SU-DHL-6 (cell line): ENCODE data around the gene OTOS.

Experiments used
- H2AFZ ChIP-seq: fragments of 200-600 bp; sonication (generic); 2 replicates; pipeline ENCODE4 v1.6.1; 2014; ENCODE audit warnings: low read depth, mild to moderate bottlenecking, moderate library complexity, mixed read lengths, antibody characterized with exemption, low read length; ENCODE audit not compliant: severe bottlenecking
- H3F3A ChIP-seq: fragments of 200-600 bp; shearing (Covaris generic); 2 replicates; pipeline ENCODE4 v1.6.0; 2016; ENCODE audit warnings: antibody characterized with exemption, mild to moderate bottlenecking; ENCODE audit not compliant: insufficient read depth
- H3K27ac ChIP-seq: fragments of 200-600 bp; sonication (generic); 2 replicates; pipeline ENCODE4 v1.5.1; 2016; ENCODE audit warnings: low read depth, mild to moderate bottlenecking, low read length, moderate library complexity, mixed read lengths
- H3K27me3 ChIP-seq: fragments of 200-600 bp; sonication (generic), shearing (Covaris generic); 2 replicates; pipeline ENCODE4 v1.6.0; 2014; ENCODE audit warnings: mild to moderate bottlenecking, low read length
- H3K36me3 ChIP-seq: fragments of 200-600 bp; sonication (generic); 2 replicates; pipeline ENCODE4 v1.6.1; 2014; ENCODE audit warnings: mild to moderate bottlenecking, low read length, mixed read lengths
- H3K4me2 ChIP-seq: fragments of 300-600, 200-600 bp; shearing (Covaris generic), sonication (generic); 2 replicates; pipeline ENCODE4 v1.6.0; 2014; ENCODE audit warnings: low read length, low read depth, mild to moderate bottlenecking; ENCODE audit not compliant: poor library complexity, severe bottlenecking
- H3K4me3 ChIP-seq: fragments of 200-600 bp; sonication (generic); 2 replicates; pipeline ENCODE4 v1.5.1; 2014; ENCODE audit warnings: antibody characterized with exemption, low read length, mild to moderate bottlenecking, mixed read lengths; ENCODE audit not compliant: insufficient read depth, poor library complexity, severe bottlenecking
- H3K79me2 ChIP-seq: fragments of 200-600 bp; sonication (generic); 2 replicates; pipeline ENCODE4 v1.6.1; 2014; ENCODE audit warnings: mild to moderate bottlenecking, low read length, moderate library complexity; ENCODE audit not compliant: insufficient read depth
- H3K9ac ChIP-seq: fragments of 200-600 bp; sonication (generic); 2 replicates; pipeline ENCODE4 v1.7.0; 2014; ENCODE audit warnings: mild to moderate bottlenecking, low read length
- H3K9me2 ChIP-seq: fragments of 200-600 bp; sonication (generic); replicated peaks from 2 replicates; pipeline ENCODE4 v1.6.1; 2014; ENCODE audit warnings: low read length; ENCODE audit not compliant: insufficient read depth
- H3K9me3 ChIP-seq: fragments of 200-600 bp; sonication (generic); 2 replicates; pipeline ENCODE4 v1.6.1; 2014; ENCODE audit warnings: low read length, mixed read lengths; ENCODE audit not compliant: insufficient read depth
- H4K20me1 ChIP-seq: fragments of 200-600 bp; sonication (generic); 2 replicates; pipeline ENCODE4 v1.6.1; 2014; ENCODE audit warnings: low read depth, mild to moderate bottlenecking, antibody characterized with exemption, low read length, moderate library complexity, mixed read lengths
- EZH2phosphoT487 ChIP-seq: fragments of 200-600 bp; sonication (generic), shearing (Covaris generic); conservative IDR thresholded peaks from 2 replicates; pipeline ENCODE4 v1.6.1; 2018; ENCODE audit warnings: mild to moderate bottlenecking, antibody characterized with exemption, low read length, moderate library complexity, mixed read lengths
- TF ChIP-seq, protein P1 (sequence below): fragments of 200-600 bp; sonication (generic); IDR thresholded peaks from one replicate; pipeline ENCODE4 v1.5.1; 2017; ENCODE audit warnings: antibody characterized with exemption, mild to moderate bottlenecking, low read length, moderate library complexity; ENCODE audit not compliant: insufficient read depth, poor library complexity, severe bottlenecking

The OTOS gene

DNA sequence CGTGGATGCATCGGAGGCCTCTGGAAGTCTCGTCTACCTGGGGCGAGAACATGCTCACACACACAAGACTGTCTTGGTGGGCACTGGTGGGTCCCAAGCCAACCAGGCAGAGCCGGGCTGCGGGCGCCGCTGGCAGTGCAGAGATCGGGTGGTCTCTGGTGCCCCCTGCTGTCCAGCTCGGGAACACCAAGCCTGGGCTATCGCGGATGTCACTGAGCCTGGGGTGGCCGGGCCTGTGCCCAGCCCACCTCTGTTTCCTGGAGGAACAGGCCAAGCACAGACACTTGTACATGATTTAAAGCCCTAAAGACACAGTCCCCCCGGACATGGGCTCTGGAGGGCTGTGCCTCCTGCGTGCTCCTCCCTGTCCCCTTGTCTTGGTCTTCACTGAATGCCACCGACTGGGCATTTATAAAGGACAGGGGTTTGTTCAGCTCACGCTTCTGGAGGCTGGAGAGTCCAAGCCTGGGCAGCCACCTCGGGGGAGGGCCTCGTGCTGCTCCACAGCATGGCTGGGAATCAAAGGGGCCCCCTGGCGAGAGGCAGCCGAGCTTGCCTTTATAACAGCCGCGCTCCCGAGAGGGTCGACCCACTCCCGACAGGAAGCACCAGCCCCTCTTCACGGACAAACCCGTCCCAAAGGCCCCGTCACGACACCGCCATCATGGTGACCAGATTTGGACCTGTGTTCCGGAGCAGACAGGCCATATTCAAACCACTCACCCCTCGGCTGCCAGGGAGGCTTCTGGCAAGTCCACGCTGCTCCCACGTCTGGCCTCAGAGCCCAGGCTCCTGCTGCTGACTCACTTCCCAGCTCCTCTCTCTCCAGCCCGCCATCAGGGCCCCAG lies 3.6 kb upstream of the OTOS start:
- no peaks in the 10 kb centered on the region for H4K20me1 ChIP-seq
- H3F3A ChIP-seq = no peaks in the 10 kb centered on the region
- H3K4me3 ChIP-seq = no peak overlapping the region
- no peaks in the 10 kb centered on the region for H3K27me3 ChIP-seq
- H2AFZ ChIP-seq = no peak overlapping the region
- no peak overlapping the region for H3K9ac ChIP-seq
- H3K4me2 ChIP-seq = no peak overlapping the region
- no peaks in the 10 kb centered on the region for H3K36me3 ChIP-seq
- no peaks in the 10 kb centered on the region for H3K9me2 ChIP-seq
- no peaks in the 10 kb centered on the region for H3K9me3 ChIP-seq
- no peak overlapping the region for H3K27ac ChIP-seq
- TF ChIP-seq EZH2phosphoT487 = no peak
- TF ChIP-seq, protein P1, sequence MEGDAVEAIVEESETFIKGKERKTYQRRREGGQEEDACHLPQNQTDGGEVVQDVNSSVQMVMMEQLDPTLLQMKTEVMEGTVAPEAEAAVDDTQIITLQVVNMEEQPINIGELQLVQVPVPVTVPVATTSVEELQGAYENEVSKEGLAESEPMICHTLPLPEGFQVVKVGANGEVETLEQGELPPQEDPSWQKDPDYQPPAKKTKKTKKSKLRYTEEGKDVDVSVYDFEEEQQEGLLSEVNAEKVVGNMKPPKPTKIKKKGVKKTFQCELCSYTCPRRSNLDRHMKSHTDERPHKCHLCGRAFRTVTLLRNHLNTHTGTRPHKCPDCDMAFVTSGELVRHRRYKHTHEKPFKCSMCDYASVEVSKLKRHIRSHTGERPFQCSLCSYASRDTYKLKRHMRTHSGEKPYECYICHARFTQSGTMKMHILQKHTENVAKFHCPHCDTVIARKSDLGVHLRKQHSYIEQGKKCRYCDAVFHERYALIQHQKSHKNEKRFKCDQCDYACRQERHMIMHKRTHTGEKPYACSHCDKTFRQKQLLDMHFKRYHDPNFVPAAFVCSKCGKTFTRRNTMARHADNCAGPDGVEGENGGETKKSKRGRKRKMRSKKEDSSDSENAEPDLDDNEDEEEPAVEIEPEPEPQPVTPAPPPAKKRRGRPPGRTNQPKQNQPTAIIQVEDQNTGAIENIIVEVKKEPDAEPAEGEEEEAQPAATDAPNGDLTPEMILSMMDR = peak; percentile 71
- H3K79me2 ChIP-seq = no peaks in the 10 kb centered on the region

DNA sequence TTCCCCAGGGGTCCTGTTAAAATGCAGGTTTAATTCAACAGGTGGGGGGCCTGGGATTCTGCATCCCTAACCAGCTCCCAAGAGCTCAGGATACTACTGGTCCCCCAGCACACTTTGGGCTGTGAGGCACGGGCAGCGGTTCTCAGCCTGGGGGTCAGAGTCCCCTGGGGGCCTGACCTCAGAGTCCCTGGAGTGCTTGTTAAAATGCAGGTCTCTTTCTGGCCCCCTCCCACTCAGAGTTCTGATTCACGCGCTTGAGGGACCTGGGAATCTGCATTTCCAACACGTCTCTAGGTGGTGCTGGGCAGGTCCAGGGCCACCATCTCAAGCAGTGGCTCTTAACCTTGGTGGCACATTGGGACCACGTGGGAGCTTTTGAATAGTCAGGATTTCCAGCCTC lies 2.8 kb upstream of the OTOS start:
- no peak overlapping the region for H3K4me2 ChIP-seq
- H3K9ac ChIP-seq = no peak overlapping the region
- no peak overlapping the region for H3K27ac ChIP-seq
- no peak for TF ChIP-seq EZH2phosphoT487
- TF ChIP-seq, protein P1 = no peak
- no peaks in the 10 kb centered on the region for H3F3A ChIP-seq
- H3K36me3 ChIP-seq = no peaks in the 10 kb centered on the region
- no peaks in the 10 kb centered on the region for H3K79me2 ChIP-seq
- no peaks in the 10 kb centered on the region for H3K9me3 ChIP-seq
- no peaks in the 10 kb centered on the region for H4K20me1 ChIP-seq
- H3K4me3 ChIP-seq = no peak overlapping the region
- H3K27me3 ChIP-seq = no peaks in the 10 kb centered on the region
- H3K9me2 ChIP-seq = no peaks in the 10 kb centered on the region
- H2AFZ ChIP-seq = no peak overlapping the region

DNA sequence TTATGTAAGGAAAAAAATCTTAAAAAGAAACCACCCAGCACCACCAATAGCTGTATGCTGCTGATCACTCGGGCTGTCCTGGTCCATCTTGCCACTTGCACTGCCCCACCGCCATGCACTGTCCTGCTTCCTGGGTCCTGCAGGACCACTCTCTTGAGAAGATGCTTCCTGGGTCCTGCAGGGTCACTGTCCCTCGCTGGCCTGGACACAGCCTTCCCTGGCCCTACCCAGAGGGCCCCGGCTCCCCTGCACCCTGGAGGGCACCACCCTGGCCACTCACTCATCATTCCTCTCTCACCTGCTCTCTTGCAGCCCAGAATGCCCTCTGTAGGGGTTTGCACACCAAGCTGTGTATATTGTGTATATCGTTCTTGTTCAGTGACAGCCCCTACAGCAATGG lies 2.4 kb upstream of the OTOS start:
- Histone ChIP-seq H3K27me3 (no peaks in the 10 kb centered on the region), H3K9me2 (no peaks in the 10 kb centered on the region), H3K36me3 (no peaks in the 10 kb centered on the region), H3K79me2 (no peaks in the 10 kb centered on the region), H3K27ac (no peak overlapping the region), H3F3A (no peaks in the 10 kb centered on the region), H3K9me3 (no peaks in the 10 kb centered on the region), H4K20me1 (no peaks in the 10 kb centered on the region), H2AFZ (no peak overlapping the region), H3K4me3 (no peak overlapping the region), H3K4me2 (no peak overlapping the region), H3K9ac (no peak overlapping the region)
- TF ChIP-seq, protein P1 = no peak
- TF ChIP-seq EZH2phosphoT487 = no peak
